ENCODE measurements around the gene PANK4.

DNA sequence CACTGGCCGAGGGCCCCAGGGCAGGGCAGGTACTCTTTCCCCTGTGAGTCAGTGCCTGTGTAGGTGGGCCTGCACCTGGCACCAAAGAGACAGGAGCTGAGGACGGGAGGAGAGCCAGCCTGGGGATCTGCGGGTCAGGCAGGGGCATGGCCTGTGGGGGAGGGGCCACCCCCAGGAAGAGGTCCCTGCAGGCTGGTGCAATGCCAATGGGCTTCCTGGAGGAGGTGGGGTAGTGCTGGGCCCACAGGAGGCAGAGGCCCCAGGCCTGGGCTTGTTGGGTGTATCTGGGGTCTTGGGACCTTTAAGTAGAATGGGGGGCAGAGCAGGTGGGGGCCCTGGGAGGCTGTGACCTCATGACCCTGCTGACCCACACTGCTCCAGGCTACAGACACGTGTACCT, 27.1 kb downstream of the PANK4 start:
- no peak for TF ChIP-seq CTCF (IDR thresholded peaks at IDR 0.05)
- TF ChIP-seq POLR2A (IDR thresholded peaks at IDR 0.05): no peak

All from thyroid gland (tissue), 4 donors.